ENCODE results near the gene UGT1A6.

The UGT1A6 gene

GRCh38 chr2:233772583-233772982 is 79.9 kb downstream of the UGT1A6 start:
- Histone ChIP-seq H4K20me1 (ENCODE audit: insufficient read depth, low read length) (no peaks in the 10 kb centered on the region), H3K79me2 (ENCODE audit: insufficient read depth, low read length) (no peaks in the 10 kb centered on the region), H3K9me3 (ENCODE audit: low read length) (no peaks in the 10 kb centered on the region), H3K4me1 (ENCODE audit: insufficient read depth, low read length, severe bottlenecking) (no peaks in the 10 kb centered on the region), H3K4me3 (ENCODE audit: low read depth, low read length, poor library complexity, severe bottlenecking) (no peak overlapping the region), H3K9ac (ENCODE audit: low read length) (no peak overlapping the region), H2AFZ (ENCODE audit: low read length) (no peak overlapping the region), H3K9me2 (ENCODE audit: low read depth, low read length) (no peaks in the 10 kb centered on the region), H3K36me3 (ENCODE audit: insufficient read depth, low read length) (no peaks in the 10 kb centered on the region), H3K27me3 (ENCODE audit: insufficient read depth, low read length) (no peaks in the 10 kb centered on the region; the same call in 1 of the 2 replicates), H3F3A (ENCODE audit: insufficient read depth, low read length) (no peaks in the 10 kb centered on the region), H3K27ac (ENCODE audit: low read depth, low read length, poor library complexity, severe bottlenecking) (no peak overlapping the region), H3K4me2 (ENCODE audit: low read length) (no peak overlapping the region)
- TF ChIP-seq EZH2 (IDR thresholded peaks at IDR 0.05; ENCODE audit: borderline replicate concordance, low read length) (no peak), CTCF (IDR thresholded peaks at IDR 0.05; ENCODE audit: low read length) (no peak)

- Histone ChIP-seq H3K4me2 (ENCODE audit: low read length) (no peak overlapping the region), H3K4me1 (ENCODE audit: insufficient read depth, low read length, severe bottlenecking) (no peaks in the 10 kb centered on the region), H4K20me1 (ENCODE audit: insufficient read depth, low read length) (no peaks in the 10 kb centered on the region), H3K9me3 (ENCODE audit: low read length) (no peaks in the 10 kb centered on the region), H3K36me3 (ENCODE audit: insufficient read depth, low read length) (no peaks in the 10 kb centered on the region), H3K27me3 (ENCODE audit: insufficient read depth, low read length) (peaks cover 4% of the 10 kb centered on the region; the same call in 1 of the 2 replicates), H2AFZ (ENCODE audit: low read length) (no peak overlapping the region), H3F3A (ENCODE audit: insufficient read depth, low read length) (no peaks in the 10 kb centered on the region), H3K4me3 (ENCODE audit: low read depth, low read length, poor library complexity, severe bottlenecking) (no peak overlapping the region), H3K9ac (ENCODE audit: low read length) (no peak overlapping the region), H3K27ac (ENCODE audit: low read depth, low read length, poor library complexity, severe bottlenecking) (no peak overlapping the region), H3K9me2 (ENCODE audit: low read depth, low read length) (no peaks in the 10 kb centered on the region), H3K79me2 (ENCODE audit: insufficient read depth, low read length) (no peaks in the 10 kb centered on the region)
- TF ChIP-seq CTCF (IDR thresholded peaks at IDR 0.05; ENCODE audit: low read length), result no peak
- no peak for TF ChIP-seq EZH2 (IDR thresholded peaks at IDR 0.05; ENCODE audit: borderline replicate concordance, low read length)
Measured at GRCh38 chr2:233773854-233774253, 81.2 kb downstream of the UGT1A6 start.

- Histone ChIP-seq H3K79me2 (ENCODE audit: insufficient read depth, low read length) (no peaks in the 10 kb centered on the region), H4K20me1 (ENCODE audit: insufficient read depth, low read length) (no peaks in the 10 kb centered on the region), H3K9me3 (ENCODE audit: low read length) (no peaks in the 10 kb centered on the region), H3K9me2 (ENCODE audit: low read depth, low read length) (no peaks in the 10 kb centered on the region), H3K4me2 (ENCODE audit: low read length) (no peak overlapping the region), H3F3A (ENCODE audit: insufficient read depth, low read length) (no peaks in the 10 kb centered on the region), H3K27me3 (ENCODE audit: insufficient read depth, low read length) (peaks cover 4% of the 10 kb centered on the region; the same call in 1 of the 2 replicates), H3K36me3 (ENCODE audit: insufficient read depth, low read length) (no peaks in the 10 kb centered on the region), H3K27ac (ENCODE audit: low read depth, low read length, poor library complexity, severe bottlenecking) (no peak overlapping the region), H3K4me1 (ENCODE audit: insufficient read depth, low read length, severe bottlenecking) (no peaks in the 10 kb centered on the region), H3K9ac (ENCODE audit: low read length) (no peak overlapping the region), H2AFZ (ENCODE audit: low read length) (no peak overlapping the region), H3K4me3 (ENCODE audit: low read depth, low read length, poor library complexity, severe bottlenecking) (no peak overlapping the region)
- TF ChIP-seq CTCF (IDR thresholded peaks at IDR 0.05; ENCODE audit: low read length), result no peak
- TF ChIP-seq EZH2 (IDR thresholded peaks at IDR 0.05; ENCODE audit: borderline replicate concordance, low read length), result no peak
Measured at GRCh38 chr2:233775414-233775813, 82.7 kb downstream of the UGT1A6 start.
